Stomach (tissue), 4 donors: ENCODE measurements around the gene OXCT1.

Experiments used
- CTCF ChIP-seq, 7 experiments: fragments of 450-650 bp in 4 of 7; fragments of 200-600 bp in 3 of 7; sonication (generic) in 3 of 7; IDR thresholded peaks; one replicate each; pipeline ENCODE4 v1.5.1; 2016 to 2019; ENCODE audit warnings: antibody characterized with exemption in 7 of 7, control low read depth in 2 of 7, mild to moderate bottlenecking in 1 of 7
- POLR2A ChIP-seq, 4 donors: fragments of 450-650 bp; IDR thresholded peaks; one replicate each; pipeline ENCODE4 v1.6.1; 2016; ENCODE audit warnings: antibody characterized with exemption in 4 of 4, control low read depth in 2 of 4, mild to moderate bottlenecking in 1 of 4, moderate library complexity in 1 of 4
- POLR2AphosphoS5 ChIP-seq, 3 donors: sonication (generic); formaldehyde crosslinking; IDR thresholded peaks; one replicate each; pipeline ENCODE4 v1.6.1; 2016; ENCODE audit warnings: antibody characterized with exemption in 3 of 3

DNA sequence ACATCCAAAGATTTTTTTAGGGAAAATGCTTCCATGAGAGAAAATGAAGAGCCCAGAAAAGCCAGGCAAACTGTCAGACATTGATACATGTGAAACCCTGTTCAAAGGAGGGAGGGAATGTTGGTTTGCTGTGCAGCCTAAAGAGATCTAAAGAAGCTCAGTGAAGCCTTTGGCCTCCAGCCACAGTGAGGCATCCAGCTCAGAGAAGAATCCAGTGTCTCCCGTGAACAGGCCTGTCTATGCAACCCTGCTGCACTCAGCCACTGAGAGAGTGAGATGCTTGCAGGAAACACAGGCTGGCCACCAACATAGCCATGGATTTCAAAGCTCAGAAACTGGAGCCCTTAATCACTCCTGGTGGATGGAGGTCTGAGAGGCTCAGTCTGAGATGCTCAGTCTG, 188.4 kb downstream of the OXCT1 start:
- TF ChIP-seq CTCF (IDR thresholded peaks at IDR 0.05) (no peak), POLR2AphosphoS5 (IDR thresholded peaks at IDR 0.05) (no peak), POLR2A (IDR thresholded peaks at IDR 0.05) (no peak)
